Lung (tissue), 12 donors: Measurements from ENCODE around the gene BBLN. TPM values are rescaled to one million over a fixed set of nuclear protein-coding genes. Genes with fewer than 3 reads are reported as not detected.

Experiments
- ATAC-seq: fragments of 200-7000 bp; cut with Tn5 transposase; one replicate; pipeline ENCODE4 v1.9.1; 2020; ENCODE audit warnings: moderate number of reproducible peaks; ENCODE audit not compliant: insufficient read depth, low FRiP score
- DNase-seq, 3 donors: peaks; one replicate each; pipeline ENCODE4 v3.0.0-alpha.2; 2013 to 2017
- H3K27ac ChIP-seq, 2 donors: one replicate each; pipeline ENCODE4 v1.5.1; 2013; ENCODE audit warnings: mild to moderate bottlenecking in 2 of 2, moderate library complexity in 2 of 2, control low read depth in 1 of 2, inconsistent platforms in 1 of 2, low read depth in 1 of 2, low read length in 1 of 2
- H3K27me3 ChIP-seq, 3 donors: one replicate each; pipeline ENCODE4 v1.5.1; 2013; ENCODE audit warnings: low read length in 2 of 3; ENCODE audit not compliant: control insufficient read depth in 3 of 3, insufficient read depth in 3 of 3
- H3K36me3 ChIP-seq, 4 donors: one replicate each; pipeline ENCODE4 v1.5.1; 2013; ENCODE audit warnings: low read length in 4 of 4, mild to moderate bottlenecking in 1 of 4, moderate library complexity in 1 of 4; ENCODE audit not compliant: control insufficient read depth in 4 of 4, insufficient read depth in 4 of 4
- H3K4me1 ChIP-seq, 5 donors: one replicate each; pipeline ENCODE4 v1.5.1; 2013; ENCODE audit warnings: low read length in 5 of 5, mild to moderate bottlenecking in 2 of 5, moderate library complexity in 1 of 5; ENCODE audit not compliant: control insufficient read depth in 5 of 5, insufficient read depth in 5 of 5
- H3K4me3 ChIP-seq: one replicate; pipeline ENCODE4 v1.5.1; 2013; ENCODE audit warnings: mild to moderate bottlenecking, control low read depth, moderate library complexity
- H3K9ac ChIP-seq, 2 donors: one replicate each; pipeline ENCODE4 v1.5.1; 2013; ENCODE audit warnings: low read length in 2 of 2, control low read depth in 1 of 2; ENCODE audit not compliant: insufficient read depth in 1 of 2
- H3K9me3 ChIP-seq, 4 donors: one replicate each; pipeline ENCODE4 v1.5.1; 2013; ENCODE audit warnings: low read length in 3 of 4, mild to moderate bottlenecking in 1 of 4, moderate library complexity in 1 of 4; ENCODE audit not compliant: control insufficient read depth in 4 of 4, insufficient read depth in 3 of 4
- CTCF ChIP-seq: IDR thresholded peaks from 2 replicates; pipeline ENCODE4 v1.5.1; 2012; ENCODE audit warnings: mild to moderate bottlenecking; ENCODE audit errors: control extremely low read depth, extremely low read depth
- WGBS, 2 donors: extraction: QIAGEN DNeasy Blood & Tissue Kit; methylation state at CpG; one replicate each; pipeline ENCODE4 v1.1.7; 2013; 5-methylcytosine and 5-hydroxymethylcytosine counted together
- polyA plus RNA-seq, 2 donors: library from polyadenylated mRNA; stranded (reverse); fragments of 200-250 nt; gene quantifications; one replicate each; pipeline ENCODE4 v1.2.1, GENCODE V29; 2013
- total RNA-seq, 2 donors: library from RNA; depleted of rRNA in 1 of 2; stranded (reverse); fragments of >200 nt in 1 of 2; gene quantifications; one replicate each; pipeline ENCODE4 v1.2.1, GENCODE V29; 2014 to 2021
- donor health status: control.
- donor health status: control.
- donor health status: Bipolar disorder and iron deficiency.
- donor health status: healthy.
- donor health status: DM: yes; HTN: yes; CAD: no.

Gene BBLN
- total and polyA plus RNA-seq, 4 donors: 19.2 to 138 (median 61.6) TPM

GRCh38 chr9:128143525-128144238 lies 16.4 kb upstream of the BBLN start:
- H3K27me3 ChIP-seq: no peaks in the 10 kb centered on the region
- peaks cover 0 to 19% (median 2%) of the 10 kb centered on the region in 5 donors for H3K4me1 ChIP-seq
- no peaks in the 10 kb centered on the region for H3K36me3 ChIP-seq
- H3K4me3 ChIP-seq: no peak overlapping the region
- no peak for ATAC-seq
- no peak overlapping the region for H3K9ac ChIP-seq
- H3K9me3 ChIP-seq: no peaks in the 10 kb centered on the region
- WGBS, 2 donors: 58 to 73% methylated on average over 8 of the region's 8 CpGs
- no peak for DNase-seq
- H3K27ac ChIP-seq: no peak overlapping the region
- TF ChIP-seq CTCF: no peak

DNA sequence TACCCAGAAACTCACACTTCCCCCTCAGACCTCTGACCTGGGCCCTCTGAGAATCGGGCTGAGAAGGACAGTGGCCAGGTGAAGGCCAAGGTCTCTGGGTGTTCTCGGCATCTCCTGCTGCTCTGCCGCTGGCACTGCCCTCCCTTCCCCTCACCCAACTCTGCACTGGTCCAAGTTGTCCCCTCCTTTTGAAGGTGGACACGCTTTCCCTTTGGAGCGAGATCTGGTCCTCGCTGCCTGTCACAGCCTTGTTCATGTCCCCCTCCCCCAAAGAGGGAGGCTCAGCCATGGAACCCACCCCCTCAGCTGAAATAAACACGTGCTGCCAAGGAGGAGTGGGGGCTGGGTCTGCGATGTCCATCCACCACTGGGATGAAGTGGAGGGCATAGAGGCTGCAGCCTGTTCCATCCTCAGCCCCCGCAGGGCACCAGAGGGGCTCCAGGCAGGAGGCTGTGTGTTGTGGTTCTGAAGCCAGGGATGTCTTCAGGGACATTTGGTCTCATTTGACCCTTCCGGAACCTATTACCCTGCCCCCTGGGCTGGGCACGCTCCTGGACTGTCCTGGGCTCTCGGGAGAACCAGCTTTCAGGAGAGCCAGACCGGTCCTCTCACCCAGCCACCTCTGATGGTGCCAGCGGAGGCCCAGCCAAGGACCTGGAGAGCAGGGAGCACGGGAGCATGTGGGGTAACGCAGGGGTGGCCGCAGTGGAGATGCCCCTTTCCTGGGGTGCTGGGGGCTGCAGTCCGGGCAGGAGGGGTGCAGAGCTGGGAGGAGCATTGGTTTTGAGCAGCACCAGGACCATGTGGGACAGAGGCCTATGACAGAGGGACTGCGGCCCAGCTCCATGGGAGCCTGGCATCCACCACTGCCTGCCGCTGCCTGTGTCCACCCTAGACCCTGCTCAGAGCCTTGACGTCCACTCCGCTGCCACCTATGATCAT lies 15.6 kb upstream of the BBLN start:
- WGBS, 2 donors: 90 to 94% methylated on average over 22 of the region's 22 CpGs
- H3K36me3 ChIP-seq: no peaks in the 10 kb centered on the region
- H3K9ac ChIP-seq: no peak overlapping the region
- no peak for ATAC-seq
- H3K27ac ChIP-seq: no peak overlapping the region
- H3K4me1 ChIP-seq: peaks cover 0 to 24% (median 2%) of the 10 kb centered on the region in 5 donors
- no peaks in the 10 kb centered on the region for H3K27me3 ChIP-seq
- no peak for TF ChIP-seq CTCF
- no peak for DNase-seq
- H3K4me3 ChIP-seq: no peak overlapping the region
- H3K9me3 ChIP-seq: no peaks in the 10 kb centered on the region

- peaks cover 0 to 27% (median 4%) of the 10 kb centered on the region in 5 donors for H3K4me1 ChIP-seq
- peak; percentile 63 to 77 (median 66) for DNase-seq
- TF ChIP-seq CTCF: no peak
- H3K4me3 ChIP-seq: no peak overlapping the region
- no peak overlapping the region for H3K9ac ChIP-seq
- H3K27ac ChIP-seq: no peak overlapping the region
- no peaks in the 10 kb centered on the region for H3K36me3 ChIP-seq
- no peak for ATAC-seq
- H3K9me3 ChIP-seq: no peaks in the 10 kb centered on the region
- WGBS, 2 donors: 68 to 87% methylated on average over 8 of the region's 8 CpGs
- H3K27me3 ChIP-seq: no peaks in the 10 kb centered on the region
Observed at GRCh38 chr9:128145536-128145935, 14.5 kb upstream of the BBLN start.
